GM12872 (cell line): ENCODE results near the gene TTC34.

Experiments
- CTCF ChIP-seq: IDR thresholded peaks from 3 replicates; pipeline ENCODE4 v1.5.1; 2011; ENCODE audit warnings: low read depth, mild to moderate bottlenecking, low read length, moderate library complexity; ENCODE audit not compliant: insufficient read depth

The TTC34 gene

DNA sequence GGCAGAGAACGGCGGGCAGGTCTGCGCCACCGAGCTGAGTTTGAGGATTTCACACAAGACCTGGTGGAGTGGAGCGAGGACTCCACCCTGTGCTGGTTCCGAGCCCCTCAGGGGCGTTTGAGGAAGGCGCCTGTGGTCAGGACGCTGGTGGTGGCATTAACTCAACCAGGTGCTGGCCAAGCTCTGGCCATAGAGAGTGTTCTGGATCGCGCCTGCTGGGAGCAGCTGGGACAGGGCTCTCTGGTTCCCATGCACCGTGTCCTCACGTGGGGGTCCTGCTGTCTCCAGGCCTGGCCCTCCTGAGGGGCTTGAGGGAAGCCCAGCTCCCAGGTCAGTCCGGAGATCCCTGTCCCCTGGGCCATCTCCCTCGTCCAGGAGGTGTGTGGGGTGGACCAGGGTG, 24.8 kb upstream of the TTC34 start:
- TF ChIP-seq CTCF: no peak

DNA sequence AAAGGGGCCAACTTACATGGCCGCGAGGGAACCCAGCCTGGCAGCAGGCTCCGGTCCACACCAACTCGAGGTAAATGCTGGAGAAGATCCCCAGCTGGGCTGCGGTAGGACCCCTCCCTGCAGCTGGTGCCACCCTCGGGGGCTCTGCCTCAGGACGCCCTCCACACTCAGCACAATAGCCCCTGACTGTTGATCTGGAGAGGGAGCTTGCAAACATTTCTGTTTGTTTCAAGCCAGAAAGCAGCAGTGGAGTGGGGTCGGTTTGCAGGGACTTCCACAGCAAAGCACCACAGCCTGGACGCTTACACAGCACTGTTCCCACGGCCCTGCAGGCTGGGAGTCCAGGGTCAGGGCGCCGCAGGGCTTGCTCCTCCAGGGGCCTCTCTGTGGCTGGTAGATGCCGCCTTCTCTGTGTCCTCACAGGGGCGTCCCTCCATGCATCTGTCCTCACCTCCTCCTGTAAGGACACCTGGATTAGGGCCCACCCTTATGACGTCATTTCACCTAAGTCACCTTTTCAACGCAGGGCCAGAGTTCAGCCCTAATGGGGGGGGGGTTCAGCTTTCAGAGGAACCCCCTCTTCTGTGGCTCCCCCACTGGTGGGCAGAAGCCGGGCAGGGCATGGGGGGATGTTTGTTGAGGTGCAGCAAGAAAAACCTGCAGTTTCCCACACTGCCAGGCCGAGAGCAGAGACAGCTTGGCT, 24.1 kb upstream of the TTC34 start:
- TF ChIP-seq CTCF: no peak

DNA sequence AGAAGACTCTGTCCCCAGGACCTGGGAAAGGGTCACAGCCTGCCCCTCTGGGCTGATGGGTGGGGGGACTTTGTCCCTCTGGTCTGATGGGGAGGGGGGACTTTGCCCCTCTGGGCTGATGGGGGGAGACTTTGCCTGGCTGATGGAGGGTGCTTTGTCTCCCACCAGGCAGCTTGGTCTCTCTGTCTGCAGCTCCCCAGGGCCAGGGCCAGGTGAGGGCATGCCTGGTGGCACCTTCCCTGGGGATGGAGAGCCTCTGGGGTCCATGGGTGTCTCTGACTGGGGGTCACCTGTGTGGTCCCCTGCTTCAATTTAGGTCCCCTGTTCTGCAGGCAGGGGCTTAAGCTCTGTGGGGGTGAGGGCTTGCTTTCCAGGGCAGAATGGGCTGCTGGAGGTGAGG, 23.5 kb upstream of the TTC34 start:
- TF ChIP-seq CTCF: no peak

DNA sequence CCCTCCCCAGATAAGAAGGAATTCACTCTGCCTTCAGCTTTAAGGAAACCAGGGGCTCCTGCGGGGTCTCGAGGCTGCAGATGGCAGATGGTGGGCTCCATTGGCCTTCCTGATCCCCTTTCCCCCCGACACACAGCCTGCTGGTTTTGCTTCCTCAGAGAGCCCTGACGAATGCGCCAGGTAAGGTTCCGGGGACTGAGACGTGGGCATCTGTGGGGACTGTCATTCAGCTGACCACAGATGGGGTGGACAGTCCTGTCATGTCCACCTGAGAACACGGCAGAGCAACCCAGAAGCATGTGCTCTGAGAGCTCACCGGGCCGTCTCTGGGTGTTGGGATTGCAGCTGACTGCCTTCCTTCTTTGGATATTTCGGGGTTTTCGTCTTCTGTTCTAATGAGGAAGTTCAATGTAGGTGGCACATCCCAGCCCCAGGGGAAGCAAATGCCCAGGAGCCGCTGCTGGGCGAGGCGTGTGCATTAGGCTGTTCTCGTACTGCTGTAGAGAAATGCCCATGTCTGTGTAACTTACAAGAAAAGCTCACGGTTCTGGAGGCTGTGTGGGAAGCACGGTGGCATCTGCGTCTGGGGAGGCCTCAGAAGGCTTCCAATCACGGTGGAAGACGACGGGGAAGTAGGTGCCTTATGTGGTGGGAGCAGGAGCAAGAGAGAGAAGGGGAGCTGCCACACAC, 22.6 kb upstream of the TTC34 start:
- TF ChIP-seq CTCF: no peak

DNA sequence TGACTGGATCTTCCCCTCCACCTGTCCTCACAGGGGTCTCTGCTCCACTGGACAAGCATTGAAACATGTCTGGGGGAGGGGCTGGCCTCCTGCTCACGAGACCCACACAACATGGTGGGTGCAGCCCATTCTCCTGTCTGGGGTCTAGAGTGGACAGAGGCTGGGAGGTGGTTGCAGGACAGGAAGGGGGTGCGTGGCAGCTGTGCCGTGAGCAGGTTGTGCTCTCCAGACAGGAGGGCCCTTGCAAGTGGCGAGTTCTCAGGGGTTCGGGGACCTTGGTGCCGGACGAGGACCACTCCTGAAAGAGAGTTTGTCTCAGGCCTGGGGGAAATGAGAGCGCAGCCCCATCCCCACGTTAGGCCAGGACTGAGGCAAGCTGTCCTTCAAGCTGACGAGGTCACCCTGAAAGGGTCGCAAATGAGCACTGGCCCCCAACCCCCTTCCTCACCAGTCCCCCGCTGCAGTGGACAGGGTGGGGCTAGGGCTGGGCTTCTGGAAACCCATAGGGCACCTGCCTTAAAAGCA, 21.2 kb upstream of the TTC34 start:
- no peak for TF ChIP-seq CTCF

- peak; percentile 30; the same call in 1 of the 3 replicates for TF ChIP-seq CTCF
These were observed 20.6 kb upstream of the TTC34 start for GRCh38 chr1:2821966-2822620.

DNA sequence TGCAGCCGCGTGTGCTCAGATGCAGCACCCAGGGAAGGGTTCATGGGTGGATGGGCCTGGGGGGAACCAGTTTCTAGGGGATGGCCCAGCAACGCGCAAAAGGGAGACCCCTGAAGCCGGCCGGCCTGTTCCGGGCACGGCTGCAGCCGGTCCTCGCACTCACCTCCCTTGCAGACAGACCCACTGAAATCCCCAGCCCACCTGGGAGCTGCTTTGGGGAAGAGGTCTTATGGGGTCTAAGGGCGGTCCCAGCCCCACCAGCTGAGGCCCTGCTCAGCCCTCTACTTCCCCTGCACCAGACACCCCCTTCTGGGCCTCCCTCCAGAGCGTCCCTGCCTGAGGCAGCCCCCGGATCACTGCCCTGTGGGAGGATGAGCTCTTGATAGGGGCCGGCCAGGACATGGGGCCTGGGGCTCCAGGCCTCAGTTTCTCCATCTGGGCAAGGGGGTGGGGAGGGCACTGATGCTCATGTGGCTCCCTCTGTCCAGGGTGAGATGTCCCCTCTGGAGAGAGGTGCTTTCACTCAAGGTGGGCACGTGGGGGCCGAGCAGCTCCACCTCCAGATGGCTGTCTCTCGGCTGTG, 20.0 kb upstream of the TTC34 start:
- TF ChIP-seq CTCF: no peak
